WI38 (cell line): ENCODE measurements around the gene RAB15.

ENCODE experiments used
- H3K4me3 ChIP-seq: 2 replicates; pipeline ENCODE4 v1.5.1; 2011; ENCODE audit warnings: low read depth, mild to moderate bottlenecking, control low read depth, low read length
- CTCF ChIP-seq: IDR thresholded peaks from 2 replicates; pipeline ENCODE4 v1.5.1; 2012; ENCODE audit warnings: low read depth, mild to moderate bottlenecking, control low read depth, low read length

RAB15 gene

GRCh38 chr14:64944041-64944440 lies 28.1 kb downstream of the RAB15 start:
- TF ChIP-seq CTCF: no peak

GRCh38 chr14:64943556-64943955 lies 28.6 kb downstream of the RAB15 start:
- no peak for TF ChIP-seq CTCF
- no peak overlapping the region for H3K4me3 ChIP-seq

More at GRCh38 chr14:64944041-64944440, 28.1 kb downstream of the RAB15 start:
- H3K4me3 ChIP-seq: no peak overlapping the region

GRCh38 chr14:64942531-64943111 lies 29.5 kb downstream of the RAB15 start, which contains the start of gene GPX2:
Gene GPX2 (minus strand): TSS chr14:64942745. CDS start chr14:64942726, 19 bp downstream.
- H3K4me3 ChIP-seq: no peak within 1 kb of the TSS
- TF ChIP-seq CTCF: no peak

- no peak for TF ChIP-seq CTCF
- no peak overlapping the region for H3K4me3 ChIP-seq
Observed at GRCh38 chr14:64940336-64940910, 31.7 kb downstream of the RAB15 start.

GRCh38 chr14:64939817-64940190 lies 32.3 kb downstream of the RAB15 start:
- H3K4me3 ChIP-seq: no peak overlapping the region
- no peak for TF ChIP-seq CTCF

- no peak overlapping the region for H3K4me3 ChIP-seq
- TF ChIP-seq CTCF: no peak
Observed at GRCh38 chr14:64938972-64939816, 32.9 kb downstream of the RAB15 start.

GRCh38 chr14:64937821-64938193 lies 34.3 kb downstream of the RAB15 start:
- peak; percentile 9; the same call in 1 of the 2 replicates for TF ChIP-seq CTCF
- H3K4me3 ChIP-seq: no peak overlapping the region
